IPS-NIHi7 (cell line): Measurements from ENCODE around the gene ANKRD40.
"Not testable (repeated sequence)": the region's sequence is repeated elsewhere in the genome, so short reads cannot be mapped to it uniquely, and the experiment has no call there.

Source experiments
- DNase-seq: peaks from one replicate; pipeline ENCODE4 v3.0.0; 2012; ENCODE audit warnings: mixed read lengths; ENCODE audit errors: extremely low spot score

ANKRD40 gene

DNA sequence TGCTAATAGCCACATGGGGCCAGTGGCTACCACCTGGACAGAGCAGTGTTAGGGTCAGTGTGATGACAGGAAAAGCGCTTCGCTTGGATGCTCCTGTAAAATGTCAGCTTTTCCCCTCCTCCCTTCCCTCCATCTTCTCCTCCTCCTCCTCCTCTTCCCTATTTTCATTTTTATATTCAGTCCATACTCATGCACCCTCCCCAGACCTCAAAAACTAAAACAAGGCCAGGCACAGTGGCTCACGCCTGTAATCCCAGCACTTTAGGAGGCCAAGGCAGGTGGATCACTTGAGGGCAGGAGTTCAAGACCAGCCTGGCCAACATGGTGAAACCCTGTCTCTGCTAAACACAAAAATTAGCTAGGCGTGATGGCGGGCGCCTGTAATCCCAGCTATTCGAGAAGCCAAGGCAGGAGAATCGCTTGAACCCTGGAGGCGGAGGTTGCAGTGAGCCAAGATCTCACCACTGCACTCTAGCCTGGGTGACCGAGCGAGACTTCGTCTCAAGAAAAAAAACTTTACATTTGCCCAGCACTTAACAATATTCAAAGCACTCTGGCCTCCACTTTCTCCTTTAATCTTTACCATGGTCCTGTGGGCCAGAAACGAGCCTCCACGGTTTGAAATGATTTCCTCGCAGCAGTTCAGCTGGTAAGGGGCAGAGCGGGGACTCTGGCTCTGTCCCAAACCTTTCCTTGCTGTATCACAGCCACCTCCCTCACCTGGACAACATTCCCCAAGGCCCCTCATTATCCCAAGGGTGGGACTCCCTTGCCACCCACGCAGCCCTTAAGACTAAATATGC lies 21.8 kb downstream of the ANKRD40 start:
- DNase-seq = no peak

DNA sequence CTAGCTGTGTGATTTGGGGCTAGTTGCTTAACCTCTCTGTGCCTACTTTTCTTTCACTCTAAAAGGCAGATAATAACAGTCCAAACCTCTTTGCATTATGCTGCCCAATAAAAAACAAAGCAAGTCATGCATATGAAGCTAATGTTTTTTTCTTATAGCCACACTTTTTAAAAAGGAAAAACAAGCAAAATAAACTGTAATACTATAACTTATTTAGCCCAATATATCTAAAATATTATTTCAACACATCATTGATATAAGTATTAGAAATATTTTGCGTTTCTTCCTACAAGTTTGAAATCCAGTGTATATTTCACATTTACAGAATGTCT lies 22.4 kb downstream of the ANKRD40 start:
- DNase-seq = no peak

DNA sequence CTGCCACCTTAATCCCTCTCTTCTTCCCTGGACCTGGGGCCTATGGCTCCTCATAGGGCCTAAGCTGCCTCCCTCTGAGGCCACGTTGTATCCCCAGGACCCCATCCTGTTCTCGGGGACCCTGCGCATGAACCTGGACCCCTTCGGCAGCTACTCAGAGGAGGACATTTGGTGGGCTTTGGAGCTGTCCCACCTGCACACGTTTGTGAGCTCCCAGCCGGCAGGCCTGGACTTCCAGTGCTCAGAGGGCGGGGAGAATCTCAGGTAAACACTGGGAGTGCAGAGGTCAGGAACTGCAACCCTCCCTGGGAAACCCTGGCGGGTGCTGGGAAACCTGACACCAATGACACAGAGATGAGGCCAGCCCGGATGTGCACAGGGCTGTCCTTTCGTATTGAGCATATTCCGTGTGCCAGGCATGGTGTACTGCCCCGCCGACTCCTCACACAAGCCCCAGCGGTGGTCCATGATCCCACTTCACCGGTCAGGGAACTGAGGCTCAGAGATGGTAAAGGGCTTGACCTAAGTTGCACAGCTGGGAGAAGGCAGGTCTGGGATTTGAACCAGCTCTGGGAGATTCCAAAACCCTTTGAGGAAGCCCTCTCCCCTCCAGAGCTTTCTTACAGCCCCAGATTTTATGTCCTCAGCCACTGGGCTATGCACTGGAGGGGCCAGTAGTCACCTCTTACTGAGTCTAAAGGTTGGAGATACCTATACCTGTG lies 22.9 kb downstream of the ANKRD40 start:
- peak; percentile 60 for DNase-seq

DNA sequence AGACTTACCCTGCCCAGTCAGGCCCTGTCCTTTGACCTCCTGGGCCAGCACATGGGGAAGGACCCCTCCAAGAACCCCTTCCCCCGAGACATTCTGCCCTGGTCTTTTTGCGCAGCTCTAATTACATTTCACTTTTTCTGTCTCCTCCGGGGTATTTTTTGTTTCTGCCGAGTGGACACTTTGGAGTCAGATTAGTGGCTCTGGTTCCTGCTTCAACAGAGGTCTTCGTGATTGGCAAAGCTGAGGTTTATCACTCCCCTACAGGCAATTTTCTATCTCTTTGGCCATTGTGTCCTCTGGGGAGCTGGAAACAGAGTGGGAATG lies 23.5 kb downstream of the ANKRD40 start:
- DNase-seq = no peak

DNA sequence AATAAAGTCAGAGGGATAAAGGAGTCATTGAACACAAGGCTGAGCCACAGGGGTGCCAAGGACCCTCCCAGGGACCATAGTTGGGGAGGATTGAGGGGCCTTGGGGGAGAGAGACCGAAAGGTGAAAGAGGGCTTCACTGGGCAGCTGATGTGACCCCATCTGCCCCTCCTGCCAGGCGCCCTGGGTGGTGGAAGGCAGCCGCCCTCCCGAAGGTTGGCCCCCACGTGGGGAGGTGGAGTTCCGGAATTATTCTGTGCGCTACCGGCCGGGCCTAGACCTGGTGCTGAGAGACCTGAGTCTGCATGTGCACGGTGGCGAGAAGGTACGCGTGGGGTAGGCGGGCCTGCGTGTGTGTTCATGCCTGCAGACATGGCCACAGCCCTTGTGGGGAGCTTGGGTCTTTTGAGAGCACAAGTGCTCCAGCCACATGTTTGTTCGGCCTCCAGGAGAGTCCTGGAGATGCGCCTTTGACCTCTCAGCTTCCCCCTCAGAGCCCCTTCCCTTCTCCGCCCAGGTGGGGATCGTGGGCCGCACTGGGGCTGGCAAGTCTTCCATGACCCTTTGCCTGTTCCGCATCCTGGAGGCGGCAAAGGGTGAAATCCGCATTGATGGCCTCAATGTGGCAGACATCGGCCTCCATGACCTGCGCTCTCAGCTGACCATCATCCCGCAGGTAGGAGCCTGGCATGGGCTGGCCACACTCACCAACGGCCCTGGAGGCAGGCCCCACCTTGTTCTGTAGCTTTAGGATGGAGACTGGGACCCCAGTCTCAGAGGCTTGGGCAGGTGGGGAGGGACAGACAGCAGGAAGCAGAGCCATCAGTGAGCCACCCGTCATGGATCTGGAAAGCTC lies 24.1 kb downstream of the ANKRD40 start:
- peak; percentile 10 for DNase-seq

DNA sequence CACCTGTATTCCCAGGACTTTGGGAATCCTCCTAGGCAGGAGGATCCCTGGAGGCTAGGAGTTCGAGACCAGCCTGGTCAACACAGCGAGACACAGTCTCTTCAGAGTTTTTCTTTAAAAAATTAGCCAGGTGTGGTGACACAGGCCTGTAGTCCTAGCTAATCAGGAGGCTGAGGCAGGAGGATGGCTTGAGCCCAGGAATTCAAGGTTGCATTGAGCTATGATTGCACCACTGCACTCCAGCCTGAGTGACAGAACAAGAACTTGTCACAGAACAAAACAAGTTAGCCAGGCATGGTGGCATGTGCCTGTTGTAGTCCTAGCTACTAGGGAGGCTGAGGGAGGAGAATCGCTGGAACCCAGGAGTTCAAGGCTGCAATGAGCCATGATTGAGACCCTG lies 24.8 kb downstream of the ANKRD40 start:
- DNase-seq = no peak

DNA sequence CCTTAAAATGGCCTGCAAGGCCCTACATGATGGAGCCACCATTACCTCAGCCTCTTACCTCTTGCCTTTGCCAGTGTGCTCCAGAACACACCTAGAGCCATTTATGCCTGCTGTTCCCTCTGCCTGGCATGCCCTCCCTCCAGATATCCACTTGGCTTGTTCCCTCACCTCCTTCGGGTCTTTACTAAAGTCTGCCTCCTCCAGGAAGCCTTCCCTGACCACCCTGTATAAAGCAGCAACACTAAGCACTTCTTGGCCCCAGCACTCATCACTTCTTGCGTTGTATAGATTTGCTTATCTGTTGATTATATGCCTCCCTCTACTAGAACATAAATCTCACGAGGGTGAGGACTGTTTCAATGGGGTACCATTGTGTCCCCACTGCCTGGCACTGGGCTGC lies 25.3 kb downstream of the ANKRD40 start:
- DNase-seq = no peak

DNA sequence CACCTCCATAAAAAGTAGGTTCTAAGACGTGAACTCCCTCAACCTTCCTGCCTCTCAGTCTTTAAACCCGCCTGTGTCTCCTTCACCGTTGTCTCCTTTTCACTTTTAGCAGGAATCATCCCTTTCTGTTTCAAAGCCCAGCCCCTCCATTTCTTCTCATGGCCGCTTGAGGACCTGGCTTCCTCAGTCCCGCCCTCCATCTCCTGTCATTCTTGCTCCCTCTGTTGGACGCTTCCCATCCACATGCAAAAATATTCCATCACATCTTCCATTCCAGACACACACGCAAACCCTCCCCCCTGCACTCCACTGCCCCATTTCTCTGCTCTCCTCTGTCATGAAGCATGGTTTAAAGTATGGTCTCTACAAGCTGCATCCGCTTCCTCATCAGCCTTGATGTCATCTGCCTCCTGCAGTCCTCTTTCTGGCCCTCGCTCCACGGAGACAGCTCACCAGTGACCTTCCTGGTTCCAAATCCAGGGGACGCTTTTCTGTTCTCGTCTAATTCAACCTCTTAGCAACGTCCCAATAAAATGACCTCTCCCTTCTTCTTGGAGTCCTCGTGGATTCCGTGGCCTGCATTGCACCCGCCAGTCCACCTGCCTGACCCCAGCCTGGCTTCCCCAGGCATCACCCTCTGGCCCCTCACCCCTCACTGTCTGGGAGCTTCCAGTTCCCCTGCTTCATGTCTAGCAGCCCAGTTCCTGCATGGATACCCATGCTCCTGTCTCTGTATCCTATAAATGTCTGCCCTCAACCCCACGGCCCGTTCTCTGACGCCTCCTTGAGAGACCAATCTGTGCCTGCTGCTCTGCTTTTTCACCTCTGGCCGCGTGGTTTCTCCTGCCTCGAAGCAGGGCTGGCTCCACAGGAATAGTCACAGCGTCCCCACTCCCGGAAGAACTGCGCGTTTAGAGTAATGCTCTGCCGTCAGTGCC lies 26.2 kb downstream of the ANKRD40 start:
- peak; percentile 58 for DNase-seq

DNA sequence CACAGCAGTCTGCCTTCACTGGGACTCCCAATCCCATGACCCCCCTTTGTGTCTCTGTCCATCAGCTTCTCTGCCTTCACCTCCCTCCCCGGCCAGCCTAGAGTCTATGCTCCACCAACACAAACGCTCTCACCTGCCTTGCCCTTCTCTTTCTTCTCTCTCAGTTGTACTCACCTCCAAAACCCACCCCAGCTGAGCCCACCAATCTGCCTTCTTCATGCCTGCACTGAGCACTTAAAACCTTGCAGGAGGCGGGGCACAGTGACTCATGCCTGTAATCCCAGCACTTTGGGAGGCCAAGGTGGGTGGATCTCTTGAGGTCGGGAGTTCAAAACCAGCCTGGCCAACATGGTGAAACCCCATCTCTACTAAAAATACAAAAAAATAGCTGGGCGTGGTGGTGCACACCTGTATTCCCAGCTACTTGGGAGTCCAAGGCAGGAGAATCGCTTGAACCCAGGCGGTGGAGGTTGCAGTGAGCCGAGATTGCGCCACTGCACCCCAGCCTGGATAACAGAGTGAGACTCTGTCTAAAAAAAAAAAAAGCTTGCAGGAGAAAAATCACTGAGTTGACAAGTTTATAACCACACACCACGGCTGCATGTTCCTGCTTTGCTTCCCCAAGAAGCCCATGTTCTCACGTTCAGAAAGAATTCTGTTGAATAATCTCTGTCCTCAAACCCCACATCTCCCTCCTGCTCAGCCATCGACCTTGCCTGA lies 27.0 kb downstream of the ANKRD40 start:
- not testable (repeated sequence) for DNase-seq

DNA sequence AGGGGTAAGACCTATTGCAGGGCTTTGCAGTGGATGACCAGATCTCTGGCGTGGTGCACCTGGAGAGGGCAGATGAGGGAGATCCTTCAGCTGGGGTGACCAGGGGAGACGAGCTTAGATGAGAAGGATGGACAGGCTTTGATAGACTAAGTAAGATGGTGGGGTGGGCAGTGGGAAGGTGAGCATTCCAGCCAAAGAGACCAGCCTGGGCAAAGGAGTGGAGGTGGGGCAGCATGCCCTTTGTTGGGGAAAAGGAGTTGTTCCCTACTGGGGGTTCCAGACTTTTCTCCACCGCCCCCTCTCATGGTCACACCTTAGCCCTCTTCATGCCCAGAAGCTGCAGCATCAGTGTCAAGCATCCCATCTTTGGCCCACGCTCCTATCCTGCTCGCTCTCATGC lies 27.6 kb downstream of the ANKRD40 start:
- DNase-seq = peak; percentile 7

DNA sequence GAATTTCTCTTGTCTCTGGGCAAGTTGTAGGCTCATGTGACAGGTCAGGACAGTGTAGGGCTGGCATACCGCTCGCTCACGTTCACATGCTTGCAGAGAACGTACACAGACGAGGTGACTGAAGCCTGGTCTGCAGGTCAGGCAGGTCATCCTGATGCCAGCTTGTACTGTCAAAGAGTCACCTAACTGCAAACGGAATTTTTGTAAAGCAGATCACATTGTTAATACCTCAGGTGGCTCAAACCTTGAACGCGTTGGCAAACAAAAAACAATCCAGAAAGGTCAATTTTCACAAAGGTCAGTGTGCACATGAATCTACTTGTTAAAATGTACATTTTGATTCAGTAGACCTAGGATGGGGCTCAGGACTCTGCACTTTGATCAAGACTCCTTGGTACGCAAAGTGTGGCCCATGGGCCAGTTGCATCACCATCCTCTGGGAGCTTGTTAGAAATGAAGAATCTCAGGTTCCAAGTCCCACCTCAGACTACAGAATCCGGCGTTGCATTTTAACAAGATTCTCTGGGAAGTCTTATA lies 28.6 kb downstream of the ANKRD40 start:
- DNase-seq = no peak

DNA sequence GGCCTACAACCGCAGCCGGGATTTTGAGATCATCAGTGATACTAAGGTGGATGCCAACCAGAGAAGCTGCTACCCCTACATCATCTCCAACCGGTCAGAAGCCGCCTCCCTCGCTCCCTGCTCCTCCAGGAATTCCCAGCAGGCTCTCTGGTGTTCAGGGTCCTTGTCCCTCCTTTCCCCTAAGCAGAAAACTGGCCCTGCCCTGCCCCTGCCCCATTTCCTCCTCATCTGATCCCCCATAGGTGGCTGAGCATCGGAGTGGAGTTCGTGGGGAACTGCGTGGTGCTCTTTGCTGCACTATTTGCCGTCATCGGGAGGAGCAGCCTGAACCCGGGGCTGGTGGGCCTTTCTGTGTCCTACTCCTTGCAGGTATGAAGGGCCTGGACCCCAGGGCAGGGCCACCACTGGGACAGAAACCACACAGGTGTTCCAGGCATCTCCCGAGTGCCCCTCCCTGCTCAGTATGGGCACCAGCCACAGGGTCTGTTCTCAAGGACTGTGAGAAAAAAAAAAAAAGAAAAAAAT lies 29.8 kb downstream of the ANKRD40 start:
- peak; percentile 7 for DNase-seq

DNA sequence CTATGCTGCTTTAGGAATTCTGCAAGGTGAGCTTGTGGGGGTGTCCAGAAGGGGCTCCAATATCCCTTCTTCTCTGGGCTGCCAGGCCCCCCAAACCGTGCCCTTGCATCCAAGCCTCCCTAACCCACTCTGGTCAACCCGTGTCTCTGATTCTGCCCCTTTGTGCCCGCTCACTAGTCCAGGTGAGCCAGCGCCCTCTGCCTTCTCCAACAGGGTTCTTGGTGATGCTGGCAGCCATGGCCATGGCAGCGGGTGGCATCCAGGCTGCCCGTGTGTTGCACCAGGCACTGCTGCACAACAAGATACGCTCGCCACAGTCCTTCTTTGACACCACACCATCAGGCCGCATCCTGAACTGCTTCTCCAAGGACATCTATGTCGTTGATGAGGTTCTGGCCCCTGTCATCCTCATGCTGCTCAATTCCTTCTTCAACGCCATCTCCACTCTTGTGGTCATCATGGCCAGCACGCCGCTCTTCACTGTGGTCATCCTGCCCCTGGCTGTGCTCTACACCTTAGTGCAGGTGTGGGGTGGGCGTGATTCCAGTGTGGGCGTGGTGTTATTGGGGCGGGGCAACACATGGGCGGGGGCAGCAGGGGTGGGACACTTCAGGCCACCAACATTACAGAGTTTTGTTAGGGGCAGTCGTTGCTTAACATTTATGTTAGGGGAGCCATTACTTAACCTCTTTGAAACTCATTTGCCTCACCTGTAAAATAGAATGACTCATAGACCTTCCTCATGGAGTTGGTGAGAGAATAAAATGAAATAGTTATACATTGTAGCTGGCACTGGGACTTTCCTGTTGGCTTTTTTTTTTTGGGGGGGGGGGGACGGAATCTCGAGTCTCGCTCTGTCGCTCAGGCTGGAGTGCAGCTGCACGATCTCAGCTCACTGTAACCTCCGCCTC lies 31.4 kb downstream of the ANKRD40 start:
- peak; percentile 10 for DNase-seq

DNA sequence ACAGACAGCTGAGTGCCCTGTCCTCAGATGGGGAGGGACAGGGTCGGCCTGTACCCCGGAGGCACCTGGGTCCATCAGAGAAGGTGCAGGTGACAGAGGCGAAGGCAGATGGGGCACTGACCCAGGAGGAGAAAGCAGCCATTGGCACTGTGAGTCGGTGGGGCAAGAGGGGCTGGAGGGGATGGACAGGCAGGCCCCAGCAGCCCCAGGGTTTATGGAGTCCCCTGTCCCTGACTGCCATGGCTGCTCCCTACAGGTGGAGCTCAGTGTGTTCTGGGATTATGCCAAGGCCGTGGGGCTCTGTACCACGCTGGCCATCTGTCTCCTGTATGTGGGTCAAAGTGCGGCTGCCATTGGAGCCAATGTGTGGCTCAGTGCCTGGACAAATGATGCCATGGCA lies 32.1 kb downstream of the ANKRD40 start:
- no peak for DNase-seq

DNA sequence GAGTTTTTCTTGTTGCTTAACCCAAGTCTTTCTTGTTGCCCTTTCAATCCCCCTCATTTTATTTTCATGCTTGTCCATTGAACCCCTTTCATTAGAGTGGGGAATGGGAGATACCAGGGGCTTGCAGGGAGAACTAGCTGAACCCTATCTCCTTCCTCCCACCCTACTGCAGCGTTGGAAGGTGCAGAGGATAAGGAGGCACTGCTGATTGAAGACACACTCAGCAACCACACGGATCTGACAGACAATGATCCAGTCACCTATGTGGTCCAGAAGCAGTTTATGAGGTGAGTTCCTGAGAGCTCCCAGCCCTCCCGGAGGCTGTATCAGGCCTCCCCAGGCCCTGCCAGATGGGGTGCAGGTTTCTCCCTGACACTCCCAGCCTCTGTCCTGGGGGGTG lies 32.5 kb downstream of the ANKRD40 start:
- peak; percentile 6 for DNase-seq

DNA sequence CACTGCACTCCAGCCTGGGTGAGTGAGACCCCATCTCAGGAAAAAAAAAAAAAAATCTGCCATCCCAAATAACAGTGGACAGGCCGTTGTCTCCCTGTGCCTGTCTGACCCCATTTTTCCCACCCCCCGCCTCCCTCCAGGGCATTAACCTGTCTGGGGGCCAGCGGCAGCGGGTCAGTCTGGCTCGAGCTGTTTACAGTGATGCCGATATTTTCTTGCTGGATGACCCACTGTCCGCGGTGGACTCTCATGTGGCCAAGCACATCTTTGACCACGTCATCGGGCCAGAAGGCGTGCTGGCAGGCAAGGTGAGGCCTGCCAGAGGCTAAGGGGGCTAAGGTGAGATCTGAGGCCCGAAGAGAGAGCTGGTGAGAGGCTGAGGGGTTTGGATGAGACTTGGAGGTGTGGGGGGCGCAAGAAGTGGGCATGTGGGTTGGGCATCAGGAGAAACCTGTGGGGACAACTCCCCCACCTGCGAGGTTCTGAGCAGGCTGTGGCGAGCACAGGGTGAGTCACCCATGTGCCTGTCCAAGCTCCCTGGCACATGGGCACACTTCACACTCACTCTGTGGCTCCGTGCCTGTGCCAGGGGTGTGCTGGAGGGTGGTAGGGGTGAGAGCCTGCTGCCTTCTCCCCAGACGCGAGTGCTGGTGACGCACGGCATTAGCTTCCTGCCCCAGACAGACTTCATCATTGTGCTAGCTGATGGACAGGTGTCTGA lies 34.7 kb downstream of the ANKRD40 start:
- DNase-seq = peak; percentile 7

DNA sequence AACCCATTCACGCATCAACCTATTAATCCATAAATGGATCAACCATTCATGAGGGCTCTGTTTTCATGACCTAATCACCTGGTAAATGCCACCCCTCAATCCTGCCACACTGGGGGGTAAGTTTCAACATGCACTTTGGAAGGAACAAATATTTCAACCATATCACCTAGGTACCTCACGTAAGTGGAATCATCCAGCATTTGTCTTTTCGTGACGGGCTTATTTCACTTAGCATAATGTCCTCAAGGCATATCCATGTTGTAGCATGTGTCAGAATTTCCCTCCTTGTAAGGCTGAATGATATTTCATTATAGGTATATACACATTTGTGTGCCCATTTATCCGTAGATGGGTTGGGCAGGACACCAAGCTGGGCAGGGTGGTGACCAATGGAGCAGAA lies 35.6 kb downstream of the ANKRD40 start:
- no peak for DNase-seq

DNA sequence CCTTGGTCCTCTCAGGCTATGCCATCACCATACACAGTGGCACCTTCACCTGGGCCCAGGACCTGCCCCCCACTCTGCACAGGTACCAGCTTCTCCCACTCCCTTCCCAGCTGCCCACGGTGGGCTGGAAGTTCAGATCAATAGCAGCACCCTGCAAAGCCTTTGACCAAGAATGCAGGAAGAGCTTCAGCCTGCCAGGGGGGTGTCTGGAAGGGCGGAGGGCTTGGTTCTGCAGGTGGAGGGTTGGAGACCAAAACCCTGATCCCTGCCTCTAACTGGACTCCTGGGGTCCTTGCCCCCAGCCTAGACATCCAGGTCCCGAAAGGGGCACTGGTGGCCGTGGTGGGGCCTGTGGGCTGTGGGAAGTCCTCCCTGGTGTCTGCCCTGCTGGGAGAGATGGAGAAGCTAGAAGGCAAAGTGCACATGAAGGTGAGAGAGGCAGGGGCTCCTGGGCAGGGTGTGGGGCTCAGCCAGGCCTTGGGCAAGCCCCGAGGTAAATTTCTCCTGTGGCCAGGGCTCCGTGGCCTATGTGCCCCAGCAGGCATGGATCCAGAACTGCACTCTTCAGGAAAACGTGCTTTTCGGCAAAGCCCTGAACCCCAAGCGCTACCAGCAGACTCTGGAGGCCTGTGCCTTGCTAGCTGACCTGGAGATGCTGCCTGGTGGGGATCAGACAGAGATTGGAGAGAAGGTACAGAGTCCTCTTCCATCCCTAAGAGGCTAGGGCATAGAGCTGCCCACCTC lies 38.7 kb downstream of the ANKRD40 start:
- no peak for DNase-seq
